Medulla oblongata (tissue), 1 donor: ENCODE results near the gene TNRC6A.
A peak's percentile ranks its signal among the peaks of the same experiment; 100 is the strongest.
"Not testable (repeated sequence)": the region's sequence is repeated elsewhere in the genome, so short reads cannot be mapped to it uniquely, and the experiment has no call there.

ENCODE experiments used
- DNase-seq: peaks from one replicate; pipeline ENCODE4 v3.0.0-alpha.2; 2015; ENCODE audit errors: extremely low spot score

Gene TNRC6A

GRCh38 chr16:24729243-24729950 is at the start of gene TNRC6A:
Gene TNRC6A, plus strand, starts transcription at chr16:24729651. Its CDS starts 191 bp downstream, at chr16:24729842.
- peak; percentile 90 for DNase-seq

DNA sequence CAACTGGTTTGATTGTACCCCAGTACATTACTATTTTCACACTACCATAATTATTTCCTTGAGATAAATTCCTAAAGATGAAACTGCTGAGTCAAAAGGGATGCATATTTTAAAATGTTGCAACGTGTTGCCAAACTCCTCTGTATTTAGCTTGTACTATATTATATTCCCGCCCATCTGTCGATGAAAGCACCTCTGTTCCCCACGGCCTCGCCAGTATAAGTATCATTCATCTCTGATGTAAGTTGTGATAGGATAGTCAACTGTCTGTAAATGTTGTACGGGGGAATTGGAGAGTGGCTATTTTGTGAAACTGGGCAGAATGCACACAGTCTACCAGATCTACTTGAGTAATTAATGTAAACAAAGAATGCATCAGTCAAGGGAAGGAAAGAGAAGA is 47.7 kb upstream of the TNRC6A start:
- DNase-seq, result no peak

DNA sequence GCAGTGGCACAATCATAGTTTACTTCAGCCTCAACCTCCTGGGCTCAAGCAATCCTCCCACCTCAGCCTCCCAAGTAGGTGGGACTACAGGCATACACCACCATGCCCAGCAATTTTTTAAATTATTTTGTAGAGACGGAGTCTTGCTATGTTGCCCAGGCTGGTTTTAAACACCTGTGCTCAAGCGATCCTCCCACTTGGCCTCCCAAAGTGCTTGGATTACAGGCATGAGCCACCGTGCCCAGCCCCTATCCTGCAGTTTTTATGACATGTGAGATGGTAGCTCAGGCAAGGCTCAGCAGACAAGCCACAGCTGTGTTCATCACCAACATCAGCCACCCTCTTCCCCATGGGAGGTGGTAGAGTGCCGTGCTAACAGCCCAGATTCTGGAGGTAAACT is 46.2 kb upstream of the TNRC6A start:
- DNase-seq, result no peak

DNA sequence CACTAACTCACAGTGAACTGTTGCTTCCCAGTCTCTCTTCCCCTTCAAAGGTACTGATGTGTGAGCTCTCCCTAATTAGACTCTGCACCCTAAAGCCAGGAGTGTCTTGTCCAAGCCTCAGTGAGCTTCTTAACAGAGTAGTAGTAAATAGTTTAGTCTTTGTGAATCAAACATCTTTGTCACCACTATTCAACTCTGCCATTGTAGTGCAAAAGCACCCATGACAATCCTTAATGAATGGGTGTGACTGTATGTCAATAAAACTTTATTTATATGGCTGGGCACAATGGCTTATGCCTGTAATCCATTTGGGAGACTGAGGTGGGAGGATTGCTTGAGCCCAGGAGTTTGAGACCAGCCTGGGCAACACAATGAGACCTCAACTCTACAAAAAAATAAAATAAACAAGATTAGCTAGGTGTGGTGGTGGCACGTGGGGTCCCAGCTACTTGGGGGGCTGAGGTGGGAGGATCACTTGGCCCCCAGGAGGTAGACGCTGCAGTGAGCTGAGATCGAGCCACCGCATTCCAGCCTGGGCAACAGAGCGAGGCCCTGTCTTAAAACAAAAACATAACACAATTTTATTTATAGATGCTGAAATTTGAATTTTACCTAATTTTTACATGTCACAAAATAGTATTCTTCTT is 45.5 kb upstream of the TNRC6A start:
- DNase-seq, result no peak

- DNase-seq, result peak; percentile 70
These were observed 43.7 kb upstream of the TNRC6A start for GRCh38 chr16:24685539-24686432.

GRCh38 chr16:24686678-24687077 is 42.8 kb upstream of the TNRC6A start:
- no peak for DNase-seq

DNA sequence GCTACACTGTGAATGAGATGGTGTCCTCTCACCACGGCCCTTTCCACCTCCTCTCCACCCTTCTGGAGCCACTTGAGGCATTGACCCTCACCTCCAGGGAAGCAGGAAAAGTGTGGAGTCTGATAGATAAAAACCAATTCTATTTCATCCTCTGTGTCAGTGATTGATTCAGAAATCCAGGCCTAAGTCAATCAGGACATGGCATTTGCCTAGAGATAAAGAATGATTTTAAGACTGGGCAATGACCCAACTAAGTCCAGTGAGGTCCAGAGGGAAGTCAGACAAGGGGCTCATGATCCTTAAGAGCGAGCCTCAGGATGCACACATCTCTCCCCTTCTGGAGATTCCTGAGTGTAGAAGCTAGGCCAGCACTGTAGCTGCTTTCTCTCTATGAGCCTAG is 41.1 kb upstream of the TNRC6A start:
- no peak for DNase-seq

GRCh38 chr16:24689128-24689527 is 40.3 kb upstream of the TNRC6A start:
- DNase-seq, result peak; percentile 23

DNA sequence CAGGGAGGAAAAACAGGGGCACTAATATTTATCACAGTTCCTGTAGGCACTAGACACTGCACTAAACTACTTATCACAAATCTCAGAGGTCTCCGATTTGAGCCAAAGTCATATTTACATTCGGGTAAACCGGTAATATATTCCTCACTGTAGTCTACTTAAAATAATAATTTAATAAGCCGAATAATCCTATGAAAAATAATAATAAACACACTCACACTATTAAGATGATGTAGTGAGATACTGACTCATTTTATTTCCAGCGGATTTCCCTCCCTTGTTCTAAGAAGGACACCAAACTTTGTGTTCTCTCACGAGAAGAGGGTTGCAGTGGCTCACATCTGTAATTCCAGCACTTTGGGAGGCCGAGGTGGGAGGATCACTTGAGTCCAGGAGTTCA is 36.6 kb upstream of the TNRC6A start:
- DNase-seq, result no peak

- no peak for DNase-seq
These were observed 34.5 kb upstream of the TNRC6A start for GRCh38 chr16:24694931-24695330.

- no peak for DNase-seq
These were observed 32.8 kb upstream of the TNRC6A start for GRCh38 chr16:24696699-24697098.

DNA sequence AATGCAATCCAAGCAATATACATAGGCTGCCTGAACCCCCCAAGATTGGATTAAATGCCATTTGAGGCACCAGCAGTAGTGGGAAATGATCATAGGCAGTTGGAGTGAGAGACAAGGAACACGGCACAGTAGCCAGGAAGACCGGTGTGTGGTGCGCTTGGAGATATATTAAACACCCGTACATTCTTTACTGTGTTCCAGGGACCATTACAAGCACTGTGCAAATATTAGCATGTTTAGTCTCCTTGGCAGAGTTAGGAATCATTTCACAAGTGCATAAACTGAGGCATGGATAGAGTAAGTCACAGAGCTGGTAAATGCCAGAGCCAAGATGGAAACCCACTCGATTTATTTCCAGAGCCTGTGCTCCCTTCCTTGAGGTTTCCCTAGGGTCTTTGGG is 31.1 kb upstream of the TNRC6A start:
- no peak for DNase-seq

DNA sequence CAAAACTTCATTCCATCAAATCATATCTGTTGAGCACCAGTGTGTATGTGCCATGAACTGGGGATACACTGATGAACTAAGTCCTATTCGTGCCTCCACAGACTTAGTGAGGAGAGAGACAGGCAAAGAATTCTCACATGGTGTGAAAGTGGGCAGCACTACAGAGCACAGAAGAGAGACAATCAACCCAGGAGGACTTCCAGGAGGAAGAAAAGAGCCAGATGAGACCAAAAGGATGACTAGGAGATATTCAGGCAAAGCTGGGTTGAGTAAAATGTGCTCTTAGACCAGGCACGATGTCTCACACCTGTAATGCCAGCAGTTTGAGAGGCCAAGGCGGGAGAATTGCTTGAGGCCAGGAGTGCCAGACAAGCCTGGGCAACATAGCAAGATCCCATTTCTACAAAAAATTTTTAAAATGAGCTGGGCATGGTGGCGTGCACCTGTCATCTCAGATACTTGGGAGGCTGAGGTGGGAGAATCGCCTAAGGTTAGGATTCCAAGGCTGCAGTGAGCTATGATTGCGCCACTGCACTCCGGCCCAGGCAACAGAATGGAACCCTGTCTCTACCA is 30.2 kb upstream of the TNRC6A start:
- no peak for DNase-seq

GRCh38 chr16:24700549-24701392 is 28.7 kb upstream of the TNRC6A start:
- DNase-seq, result peak; percentile 82

- peak; percentile 12 for DNase-seq
These were observed 27.9 kb upstream of the TNRC6A start for GRCh38 chr16:24701521-24701951.

- DNase-seq, result not testable (repeated sequence)
These were observed 21.7 kb upstream of the TNRC6A start for GRCh38 chr16:24707760-24708159.

DNA sequence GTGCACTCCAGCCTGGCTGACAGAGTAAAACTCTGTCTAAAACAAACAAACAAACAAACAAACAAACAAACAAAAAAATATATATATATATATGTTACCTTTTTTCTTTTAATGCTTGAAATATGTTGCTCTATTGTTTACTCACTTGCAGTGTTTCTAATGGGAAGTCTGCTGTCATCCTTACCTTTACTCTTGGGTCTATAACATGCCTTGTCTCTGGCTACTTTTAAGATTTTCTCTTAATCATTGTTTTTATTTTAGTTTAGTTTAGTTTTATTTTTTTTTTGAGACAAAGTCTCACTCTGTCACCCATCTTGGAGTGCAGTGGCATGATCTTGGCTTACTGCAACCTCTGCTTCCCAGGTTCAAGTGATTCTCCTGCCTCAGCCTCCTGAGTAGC is 16.1 kb upstream of the TNRC6A start:
- DNase-seq, result no peak

DNA sequence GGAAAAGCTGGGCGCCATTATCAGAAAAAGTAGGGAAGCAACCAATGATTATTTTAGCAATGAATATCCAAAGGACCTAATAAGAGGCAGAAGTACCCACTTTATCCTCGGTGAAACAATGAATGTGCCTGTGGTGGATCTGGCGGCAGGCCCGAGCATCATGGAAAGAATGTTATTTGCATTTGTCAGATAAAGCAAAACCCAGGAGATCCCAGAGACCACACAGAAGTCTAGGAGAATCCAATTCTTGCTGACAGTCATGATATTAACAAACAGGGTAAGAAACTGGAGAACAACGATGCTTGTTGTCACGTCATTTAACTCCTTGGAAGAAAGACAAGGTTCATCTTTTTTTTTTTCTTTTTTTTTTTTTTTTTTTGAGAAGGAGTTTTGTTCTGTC is 12.0 kb upstream of the TNRC6A start:
- no peak for DNase-seq

DNA sequence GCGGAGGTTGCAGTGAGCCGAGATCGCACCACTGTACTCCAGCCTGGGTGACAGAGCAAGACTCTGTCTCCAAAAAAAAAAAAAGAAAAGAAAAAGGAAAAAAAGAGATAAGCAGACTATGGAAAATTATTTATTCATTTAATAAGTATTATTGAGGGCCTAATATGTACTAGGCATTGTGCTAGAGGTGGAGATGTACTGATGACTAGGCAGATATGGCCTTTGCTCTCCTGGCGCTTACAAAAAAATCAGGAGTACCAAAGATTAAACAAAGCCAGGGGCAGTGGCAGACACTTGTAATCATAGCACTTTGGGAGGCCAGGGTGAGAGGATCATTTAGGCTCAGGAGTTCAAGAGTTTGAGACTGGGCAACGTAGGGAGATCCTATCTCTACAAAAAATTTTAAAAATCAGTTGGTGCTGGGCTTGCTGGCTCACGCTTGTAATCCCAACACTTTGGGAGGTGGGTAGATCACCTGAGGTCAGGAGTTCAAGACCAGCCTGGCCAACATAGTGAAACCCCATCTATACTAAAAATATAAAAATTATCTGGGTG is 10.4 kb upstream of the TNRC6A start:
- no peak for DNase-seq

GRCh38 chr16:24721830-24722238 is 7.6 kb upstream of the TNRC6A start:
- no peak for DNase-seq

DNA sequence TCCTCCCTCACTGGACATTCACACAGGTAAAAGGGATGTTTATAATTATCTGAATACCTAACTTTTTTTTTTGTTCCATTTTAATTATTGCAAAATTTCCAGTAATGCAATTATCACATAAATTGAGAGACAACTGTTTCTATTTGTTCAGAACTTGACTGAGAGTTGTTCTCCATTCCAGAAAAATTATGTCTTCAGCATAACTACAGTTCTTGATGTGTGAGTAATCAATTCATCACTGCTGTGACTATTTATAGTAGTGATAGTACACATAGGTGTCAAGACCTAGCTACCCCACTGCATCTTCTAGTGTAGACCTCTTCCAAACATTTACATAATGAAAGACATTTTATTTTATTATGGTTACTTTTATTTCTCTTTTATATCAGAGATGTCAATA is 5.8 kb upstream of the TNRC6A start:
- DNase-seq, result no peak
